Osteoblast (primary cell): ENCODE results near the gene DIP2A. TPM values are rescaled to one million over a fixed set of nuclear protein-coding genes. Genes with fewer than 3 reads are reported as not detected.
"Not testable (repeated sequence)": the region's sequence is repeated elsewhere in the genome, so short reads cannot be mapped to it uniquely, and the experiment has no call there.

Source experiments
- DNase-seq: peaks from one replicate; pipeline ENCODE4 v3.0.0; 2011; ENCODE audit warnings: low spot score, mixed read lengths; ENCODE audit not compliant: insufficient read length; ENCODE audit errors: missing footprints
- H2AFZ ChIP-seq: 2 replicates; pipeline ENCODE4 v1.6.0; 2011; ENCODE audit warnings: mild to moderate bottlenecking, low read length
- H3K27ac ChIP-seq: 2 replicates; pipeline ENCODE4 v1.5.1; 2011; ENCODE audit warnings: mild to moderate bottlenecking, low read depth, low read length, moderate library complexity
- H3K27me3 ChIP-seq: 2 replicates; pipeline ENCODE4 v1.6.0; 2012; ENCODE audit warnings: mild to moderate bottlenecking, control low read depth, inconsistent platforms, low read length, moderate library complexity; ENCODE audit not compliant: insufficient read depth
- H3K36me3 ChIP-seq: 2 replicates; pipeline ENCODE4 v1.5.1; 2011; ENCODE audit warnings: mild to moderate bottlenecking, low read length, control low read depth, moderate library complexity; ENCODE audit not compliant: insufficient read depth
- H3K4me1 ChIP-seq: 2 replicates; pipeline ENCODE4 v1.5.1; 2011; ENCODE audit warnings: mild to moderate bottlenecking, low read length, control low read depth, moderate library complexity; ENCODE audit not compliant: insufficient read depth
- H3K4me2 ChIP-seq: 2 replicates; pipeline ENCODE4 v1.6.0; 2011; ENCODE audit warnings: mild to moderate bottlenecking, low read length; ENCODE audit not compliant: insufficient read depth
- H3K4me3 ChIP-seq: fragments of 200-600 bp; sonication (generic); 3 replicates; pipeline ENCODE4 v1.5.1; 2012; ENCODE audit warnings: mild to moderate bottlenecking, low read length, inconsistent platforms; ENCODE audit not compliant: insufficient read depth
- H3K79me2 ChIP-seq: 2 replicates; pipeline ENCODE4 v1.6.0; 2012; ENCODE audit warnings: mild to moderate bottlenecking, low read length, control low read depth, inconsistent platforms; ENCODE audit not compliant: insufficient read depth
- H3K9me3 ChIP-seq: 2 replicates; pipeline ENCODE4 v1.5.1; 2011; ENCODE audit warnings: low read depth, low read length, control low read depth
- H4K20me1 ChIP-seq: 2 replicates; pipeline ENCODE4 v1.6.0; 2012; ENCODE audit warnings: mild to moderate bottlenecking, low read length, control low read depth; ENCODE audit not compliant: insufficient read depth
- total RNA-seq: library from RNA; depleted of rRNA; stranded (reverse); fragments of >200 nt; gene quantifications from 2 replicates; pipeline ENCODE4 v1.2.3, GENCODE V29; 2012
- TF ChIP-seq, protein P1 (sequence below): IDR thresholded peaks from 2 replicates; pipeline ENCODE4 v1.5.1; 2011; ENCODE audit warnings: mild to moderate bottlenecking, low read depth, low read length, moderate library complexity; ENCODE audit errors: extremely low read depth

The DIP2A gene
- total RNA-seq, 1 donor: 22.8 TPM

- Histone ChIP-seq H2AFZ (no peak overlapping the region), H3K36me3 (no peaks in the 10 kb centered on the region), H3K4me2 (no peak overlapping the region), H3K9me3 (no peaks in the 10 kb centered on the region), H4K20me1 (peaks cover 7% of the 10 kb centered on the region), H3K4me3 (no peak overlapping the region), H3K4me1 (peaks cover 4% of the 10 kb centered on the region), H3K27me3 (no peaks in the 10 kb centered on the region), H3K79me2 (peaks cover 11% of the 10 kb centered on the region), H3K27ac (no peak overlapping the region)
- TF ChIP-seq, protein P1, sequence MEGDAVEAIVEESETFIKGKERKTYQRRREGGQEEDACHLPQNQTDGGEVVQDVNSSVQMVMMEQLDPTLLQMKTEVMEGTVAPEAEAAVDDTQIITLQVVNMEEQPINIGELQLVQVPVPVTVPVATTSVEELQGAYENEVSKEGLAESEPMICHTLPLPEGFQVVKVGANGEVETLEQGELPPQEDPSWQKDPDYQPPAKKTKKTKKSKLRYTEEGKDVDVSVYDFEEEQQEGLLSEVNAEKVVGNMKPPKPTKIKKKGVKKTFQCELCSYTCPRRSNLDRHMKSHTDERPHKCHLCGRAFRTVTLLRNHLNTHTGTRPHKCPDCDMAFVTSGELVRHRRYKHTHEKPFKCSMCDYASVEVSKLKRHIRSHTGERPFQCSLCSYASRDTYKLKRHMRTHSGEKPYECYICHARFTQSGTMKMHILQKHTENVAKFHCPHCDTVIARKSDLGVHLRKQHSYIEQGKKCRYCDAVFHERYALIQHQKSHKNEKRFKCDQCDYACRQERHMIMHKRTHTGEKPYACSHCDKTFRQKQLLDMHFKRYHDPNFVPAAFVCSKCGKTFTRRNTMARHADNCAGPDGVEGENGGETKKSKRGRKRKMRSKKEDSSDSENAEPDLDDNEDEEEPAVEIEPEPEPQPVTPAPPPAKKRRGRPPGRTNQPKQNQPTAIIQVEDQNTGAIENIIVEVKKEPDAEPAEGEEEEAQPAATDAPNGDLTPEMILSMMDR: no peak
- DNase-seq: peak; percentile 39
These were observed 60.4 kb downstream of the DIP2A start for GRCh38 chr21:46518983-46519583.

DNA sequence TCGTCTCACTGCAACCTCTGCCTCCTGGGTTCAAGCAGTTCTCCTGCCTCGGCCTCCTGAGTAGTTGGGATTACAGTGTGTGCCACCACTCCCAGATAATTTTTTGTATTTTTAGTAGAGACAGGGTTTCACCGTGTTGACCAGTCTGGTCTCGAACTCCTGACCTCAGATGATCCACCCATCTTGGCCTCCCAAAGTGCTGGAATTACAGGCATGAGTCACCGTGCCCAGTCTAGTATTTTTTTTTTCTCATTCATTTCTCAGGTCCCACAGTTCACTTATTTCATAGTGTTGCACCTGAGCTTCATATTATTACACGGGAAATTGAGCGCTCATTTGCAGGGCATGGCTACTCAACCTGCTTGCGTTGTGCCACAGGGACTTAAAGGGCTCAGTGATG lies 68.7 kb downstream of the DIP2A start:
- H3K4me3 ChIP-seq, H4K20me1 ChIP-seq, H2AFZ ChIP-seq, H3K9me3 ChIP-seq, H3K27me3 ChIP-seq, H3K36me3 ChIP-seq, H3K4me1 ChIP-seq, DNase-seq, H3K27ac ChIP-seq, H3K4me2 ChIP-seq: not testable (repeated sequence)
- peaks cover 13% of the 10 kb centered on the region for H3K79me2 ChIP-seq

- Histone ChIP-seq H2AFZ (no peak overlapping the region), H3K4me2 (no peak overlapping the region), H3K79me2 (peaks cover 13% of the 10 kb centered on the region), H3K4me1 (peaks cover 7% of the 10 kb centered on the region), H3K27ac (no peak overlapping the region), H3K27me3 (no peaks in the 10 kb centered on the region), H3K4me3 (no peak overlapping the region), H3K9me3 (no peaks in the 10 kb centered on the region), H4K20me1 (peaks cover 9% of the 10 kb centered on the region), H3K36me3 (no peaks in the 10 kb centered on the region)
- DNase-seq: peak; percentile 51
- TF ChIP-seq, protein P1: no peak
These were observed 69.1 kb downstream of the DIP2A start for GRCh38 chr21:46527801-46528200.

GRCh38 chr21:46532080-46532479 lies 73.4 kb downstream of the DIP2A start:
- peak; percentile 53 for DNase-seq
- no peak overlapping the region for H3K27ac ChIP-seq

More at GRCh38 chr21:46532080-46532479, 73.4 kb downstream of the DIP2A start:
- Histone ChIP-seq H3K4me2 (no peak overlapping the region), H4K20me1 (peaks cover 5% of the 10 kb centered on the region), H3K36me3 (peaks cover 30% of the 10 kb centered on the region), H3K79me2 (peaks cover 4% of the 10 kb centered on the region), H2AFZ (no peak overlapping the region), H3K4me1 (peaks cover 4% of the 10 kb centered on the region), H3K9me3 (no peaks in the 10 kb centered on the region), H3K4me3 (no peak overlapping the region), H3K27me3 (no peaks in the 10 kb centered on the region)
- TF ChIP-seq, protein P1: no peak
